Dermis lymphatic vessel endothelial cell (primary cell): ENCODE measurements around the gene KCMF1. TPM values are rescaled to one million over a fixed set of nuclear protein-coding genes. Genes with fewer than 3 reads are reported as not detected.

ENCODE experiments used
- total RNA-seq: library from RNA; depleted of rRNA; stranded (reverse); fragments of >200 nt; gene quantifications from 2 replicates; pipeline ENCODE4 v1.2.1, GENCODE V29; 2014

The KCMF1 gene
- 63.8 and 68.2 TPM in 2 replicates for total RNA-seq

DNA sequence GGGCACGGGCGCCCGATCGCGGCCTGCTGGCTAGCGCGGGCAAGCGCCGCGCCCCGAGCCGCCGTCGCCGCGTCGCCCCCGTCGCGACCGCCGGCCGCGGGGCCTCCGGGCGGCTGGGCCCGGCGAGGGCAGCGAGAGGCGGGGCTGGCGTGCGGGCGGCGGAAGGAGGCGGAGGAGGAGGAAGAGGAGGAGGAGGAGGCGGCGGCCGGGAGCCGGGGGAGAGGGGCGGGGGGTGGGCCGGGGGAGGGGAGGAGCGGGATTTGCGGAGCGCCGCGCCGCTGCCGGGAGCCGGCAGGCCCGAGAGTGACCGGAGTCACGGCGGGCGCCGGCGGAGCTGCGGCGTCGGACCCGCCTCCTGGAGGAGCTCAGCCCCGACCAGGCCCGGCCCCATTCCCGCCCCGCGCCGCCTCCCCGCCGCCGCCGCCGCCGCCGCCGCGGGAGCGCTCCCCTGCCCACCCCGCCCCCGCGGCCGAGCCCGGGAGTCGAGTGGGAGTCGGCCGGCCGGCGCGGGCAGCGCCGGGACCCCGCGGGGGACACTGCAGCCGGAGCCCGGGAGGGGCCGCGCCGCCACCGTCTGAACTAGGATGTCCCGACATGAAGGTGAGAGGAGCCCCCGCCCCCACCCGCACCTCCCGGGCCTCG is at the start of gene KCMF1:
KCMF1 (plus strand) TSS at position 294 of the 642 bp plus-strand sequence; CDS start at position 585, 291 bp downstream.

Other genes with a start within 250 kb of the KCMF1 start
- gene TRABD2A, start 90.1 kb upstream of the KCMF1 start, total RNA-seq, result 0.17 and 0.98 TPM in 2 replicates
- gene TMSB10, start 65.5 kb upstream of the KCMF1 start, total RNA-seq, result 6,673 and 8,934 TPM in 2 replicates
- gene TCF7L1, start 162.2 kb downstream of the KCMF1 start, total RNA-seq, result 4.3 and 5.2 TPM in 2 replicates